RWPE2 (cell line): ENCODE results near the gene PTPDC1.

ENCODE experiments used
- ATAC-seq: fragments of 200-7000 bp; cut with Tn5 transposase; 3 replicates; pipeline ENCODE4 v1.9.1; 2021; ENCODE audit warnings: low read depth
- DNase-seq: peaks from one replicate; pipeline ENCODE4 v3.0.0-alpha.2; 2020; ENCODE audit warnings: low spot score
- H3K27ac ChIP-seq: fragments of 450-650 bp; 2 replicates; pipeline ENCODE4 v1.5.1; 2017; ENCODE audit warnings: mild to moderate bottlenecking; ENCODE audit not compliant: poor library complexity, severe bottlenecking
- H3K27me3 ChIP-seq: fragments of 250-450 bp; sonication (Bioruptor Pico); 2 replicates; pipeline ENCODE4 v1.5.1; 2021; ENCODE audit warnings: mild to moderate bottlenecking, moderate library complexity; ENCODE audit not compliant: insufficient read depth, poor library complexity, severe bottlenecking
- H3K36me3 ChIP-seq: fragments of 250-450 bp; sonication (Bioruptor Pico); 2 replicates; pipeline ENCODE4 v1.5.1; 2020; ENCODE audit warnings: low read depth, mild to moderate bottlenecking, moderate library complexity
- H3K4me1 ChIP-seq: fragments of 250-450 bp; sonication (Bioruptor Pico); 2 replicates; pipeline ENCODE4 v1.5.1; 2021; ENCODE audit warnings: mild to moderate bottlenecking, moderate library complexity; ENCODE audit not compliant: insufficient read depth, poor library complexity, severe bottlenecking
- H3K4me3 ChIP-seq: fragments of 250-450 bp; sonication (Bioruptor Pico); 2 replicates; pipeline ENCODE4 v1.5.1; 2021; ENCODE audit warnings: mild to moderate bottlenecking, moderate library complexity; ENCODE audit not compliant: severe bottlenecking
- H3K9me3 ChIP-seq: fragments of 250-450 bp; sonication (Bioruptor Pico); 2 replicates; pipeline ENCODE4 v1.5.1; 2021; ENCODE audit warnings: mild to moderate bottlenecking, moderate library complexity; ENCODE audit not compliant: severe bottlenecking
- CTCF ChIP-seq: fragments of 450-650 bp; IDR thresholded peaks from one replicate; pipeline ENCODE4 v1.5.1; 2017; ENCODE audit warnings: mild to moderate bottlenecking, moderate library complexity; ENCODE audit not compliant: poor library complexity, severe bottlenecking

The PTPDC1 gene

GRCh38 chr9:94081864-94082463, 2.3 kb upstream of the PTPDC1 start:
- DNase-seq (no peak), ATAC-seq (no peak)
- no peak for TF ChIP-seq CTCF
- peaks cover 20% of the 10 kb centered on the region for H3K4me1 ChIP-seq
- H3K9me3 ChIP-seq: no peaks in the 10 kb centered on the region
- H3K27me3 ChIP-seq: no peaks in the 10 kb centered on the region
- H3K27ac ChIP-seq: no peak overlapping the region
- peaks cover 10% of the 10 kb centered on the region for H3K36me3 ChIP-seq
- no peak overlapping the region for H3K4me3 ChIP-seq

DNA sequence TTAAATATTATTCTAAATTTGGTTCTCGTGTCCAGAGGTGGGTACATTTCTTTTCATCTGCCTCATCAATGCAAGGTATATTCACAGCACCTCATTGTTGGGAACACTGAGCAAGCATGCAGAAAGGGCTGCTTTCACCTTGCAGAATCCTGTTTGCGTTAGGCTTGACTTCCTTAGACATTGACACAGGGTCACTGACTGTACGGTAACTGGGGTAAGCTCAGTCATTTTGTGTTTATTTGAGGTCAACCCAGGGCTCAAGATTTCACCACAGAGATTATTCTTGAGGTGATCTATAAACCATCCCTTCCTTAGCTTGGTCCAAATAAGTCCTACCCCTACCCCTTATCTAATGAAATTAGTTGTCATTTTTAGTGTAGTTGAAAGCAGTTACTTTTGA, 1.7 kb upstream of the PTPDC1 start:
- no peaks in the 10 kb centered on the region for H3K27me3 ChIP-seq
- ATAC-seq: no peak
- TF ChIP-seq CTCF: no peak

DNA sequence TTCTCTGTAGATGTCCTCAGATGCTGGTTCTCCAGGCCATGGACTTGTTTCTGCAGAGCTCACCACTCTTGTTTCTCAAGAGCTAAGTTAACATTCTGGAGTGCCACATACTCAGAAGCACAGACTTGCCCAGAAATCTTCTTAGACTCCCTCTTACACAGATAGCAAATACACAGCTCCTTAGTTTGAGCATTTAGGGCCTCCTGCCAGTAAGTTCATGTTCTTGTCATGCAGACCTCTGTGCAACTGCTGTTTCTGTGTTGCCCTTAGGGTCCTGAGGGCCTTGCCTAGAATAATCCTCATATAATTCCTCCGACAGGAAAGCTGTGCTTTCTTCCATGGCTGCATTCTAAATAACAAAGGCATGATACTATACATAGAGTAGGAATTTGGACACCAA, 1.3 kb upstream of the PTPDC1 start:
- H3K4me3 ChIP-seq: no peak overlapping the region
- no peaks in the 10 kb centered on the region for H3K9me3 ChIP-seq
- no peak overlapping the region for H3K27ac ChIP-seq
- TF ChIP-seq CTCF: no peak
- DNase-seq (no peak), ATAC-seq (no peak)
- no peaks in the 10 kb centered on the region for H3K27me3 ChIP-seq
- H3K4me1 ChIP-seq: peaks cover 23% of the 10 kb centered on the region
- H3K36me3 ChIP-seq: peaks cover 10% of the 10 kb centered on the region

More for the DNA sequence above, 1.7 kb upstream of the PTPDC1 start:
- no peak overlapping the region for H3K27ac ChIP-seq
- peaks cover 10% of the 10 kb centered on the region for H3K36me3 ChIP-seq
- no peak for DNase-seq
- no peaks in the 10 kb centered on the region for H3K9me3 ChIP-seq
- no peak overlapping the region for H3K4me3 ChIP-seq
- peaks cover 23% of the 10 kb centered on the region for H3K4me1 ChIP-seq

- no peak for TF ChIP-seq CTCF
- H3K4me3 ChIP-seq: no peak overlapping the region
- DNase-seq (no peak), ATAC-seq (no peak)
- peaks cover 10% of the 10 kb centered on the region for H3K36me3 ChIP-seq
- no peaks in the 10 kb centered on the region for H3K27me3 ChIP-seq
- H3K27ac ChIP-seq: no peak overlapping the region
- peaks cover 23% of the 10 kb centered on the region for H3K4me1 ChIP-seq
- H3K9me3 ChIP-seq: no peaks in the 10 kb centered on the region
These were observed 880 bp upstream of the PTPDC1 start for GRCh38 chr9:94083384-94083783.

- no peak for DNase-seq
- peaks cover 23% of the 10 kb centered on the region for H3K4me1 ChIP-seq
- H3K27ac ChIP-seq: no peak overlapping the region
- ATAC-seq: peak; percentile 60
- no peak overlapping the region for H3K4me3 ChIP-seq
- H3K36me3 ChIP-seq: peaks cover 10% of the 10 kb centered on the region
- H3K9me3 ChIP-seq: no peaks in the 10 kb centered on the region
- no peak for TF ChIP-seq CTCF
- no peaks in the 10 kb centered on the region for H3K27me3 ChIP-seq
These were observed 887 bp downstream of the PTPDC1 start for GRCh38 chr9:94085062-94085639.
